GM15510 (cell line): ENCODE data around the gene MORN1.

Source experiments
- POLR2A ChIP-seq: IDR thresholded peaks from 3 replicates; pipeline ENCODE4 v1.6.1; 2011; ENCODE audit warnings: borderline replicate concordance; ENCODE audit not compliant: insufficient read length; ENCODE audit errors: extremely low read depth

Gene MORN1

GRCh38 chr1:2294033-2294724, 97.2 kb downstream of the MORN1 start:
- TF ChIP-seq POLR2A: no peak

- TF ChIP-seq POLR2A: no peak
These were observed 98.5 kb downstream of the MORN1 start for GRCh38 chr1:2292725-2293450.

GRCh38 chr1:2291577-2291976, 99.8 kb downstream of the MORN1 start:
- TF ChIP-seq POLR2A: no peak

- no peak for TF ChIP-seq POLR2A
These were observed 100.5 kb downstream of the MORN1 start for GRCh38 chr1:2290595-2291510.

GRCh38 chr1:2290171-2290578, 101.2 kb downstream of the MORN1 start:
- no peak for TF ChIP-seq POLR2A

- TF ChIP-seq POLR2A: no peak
These were observed 101.7 kb downstream of the MORN1 start for GRCh38 chr1:2289607-2290006.

GRCh38 chr1:2288816-2289536, 102.4 kb downstream of the MORN1 start:
- TF ChIP-seq POLR2A: no peak

GRCh38 chr1:2288311-2288710, 103.0 kb downstream of the MORN1 start:
- TF ChIP-seq POLR2A: no peak

- TF ChIP-seq POLR2A: no peak
These were observed 103.7 kb downstream of the MORN1 start for GRCh38 chr1:2287649-2288048.

GRCh38 chr1:2286923-2287322, 104.4 kb downstream of the MORN1 start:
- TF ChIP-seq POLR2A: no peak

GRCh38 chr1:2284932-2285331, 106.4 kb downstream of the MORN1 start:
- TF ChIP-seq POLR2A: no peak

- TF ChIP-seq POLR2A: no peak
These were observed 107.1 kb downstream of the MORN1 start for GRCh38 chr1:2283991-2284895.

GRCh38 chr1:2283371-2283990, 107.9 kb downstream of the MORN1 start:
- TF ChIP-seq POLR2A: no peak

GRCh38 chr1:2282556-2283270, 108.6 kb downstream of the MORN1 start:
- TF ChIP-seq POLR2A: no peak
